GM23248 (cell line): ENCODE data around the gene PKHD1. TPM values are rescaled to one million over a fixed set of nuclear protein-coding genes. Genes with fewer than 3 reads are reported as not detected.

Experiments used
- DNase-seq: peaks from one replicate; pipeline ENCODE4 v3.0.0-alpha.2; 2015
- H2AFZ ChIP-seq: fragments of 200-600 bp; sonication (generic); 2 replicates; pipeline ENCODE4 v1.6.1; 2016; ENCODE audit warnings: antibody characterized with exemption
- H3F3A ChIP-seq: fragments of 200-600 bp; sonication (generic); 2 replicates; pipeline ENCODE4 v1.6.1; 2016; ENCODE audit warnings: mild to moderate bottlenecking, antibody characterized with exemption, mixed run types; ENCODE audit not compliant: insufficient read depth
- H3K27ac ChIP-seq: fragments of 200-600 bp; sonication (generic); 2 replicates; pipeline ENCODE4 v1.5.1; 2016; ENCODE audit warnings: mild to moderate bottlenecking
- H3K27me3 ChIP-seq: fragments of 200-600 bp; sonication (generic); replicated peaks from 2 replicates; pipeline ENCODE4 v1.6.1; 2016; ENCODE audit warnings: mild to moderate bottlenecking; ENCODE audit not compliant: insufficient read depth
- H3K36me3 ChIP-seq: fragments of 200-600 bp; sonication (generic); 2 replicates; pipeline ENCODE4 v1.6.1; 2016; ENCODE audit warnings: low read depth, mild to moderate bottlenecking
- H3K4me1 ChIP-seq: fragments of 200-600 bp; sonication (generic); 2 replicates; pipeline ENCODE4 v1.6.1; 2016; ENCODE audit warnings: mild to moderate bottlenecking; ENCODE audit not compliant: insufficient read depth
- H3K4me2 ChIP-seq: fragments of 200-600 bp; sonication (generic); one replicate; pipeline ENCODE4 v1.6.1; 2016; ENCODE audit warnings: mild to moderate bottlenecking; ENCODE audit not compliant: unreplicated experiment
- H3K4me3 ChIP-seq: fragments of 200-600 bp; sonication (generic); 2 replicates; pipeline ENCODE4 v1.5.1; 2016; ENCODE audit warnings: mild to moderate bottlenecking
- H3K79me2 ChIP-seq: fragments of 200-600 bp; sonication (generic); 2 replicates; pipeline ENCODE4 v1.6.1; 2016; ENCODE audit warnings: mild to moderate bottlenecking; ENCODE audit not compliant: insufficient read depth
- H3K9ac ChIP-seq: fragments of 200-600 bp; sonication (generic); 2 replicates; pipeline ENCODE4 v1.6.1; 2016; ENCODE audit warnings: mild to moderate bottlenecking
- H3K9me2 ChIP-seq: fragments of 200-600 bp; sonication (generic); 2 replicates; pipeline ENCODE4 v1.6.1; 2016; ENCODE audit warnings: mixed run types, mild to moderate bottlenecking, moderate library complexity; ENCODE audit not compliant: insufficient read depth
- H3K9me3 ChIP-seq: fragments of 200-600 bp; sonication (generic); one replicate; pipeline ENCODE4 v1.6.1; 2017; ENCODE audit warnings: low read depth
- H4K20me1 ChIP-seq: fragments of 200-600 bp; sonication (generic); 2 replicates; pipeline ENCODE4 v1.6.0; 2016; ENCODE audit not compliant: insufficient read depth
- EZH2 ChIP-seq: fragments of 200-600 bp; sonication (generic); IDR thresholded peaks from 2 replicates; pipeline ENCODE4 v1.6.1; 2018; ENCODE audit warnings: antibody characterized with exemption, mild to moderate bottlenecking; ENCODE audit not compliant: insufficient read depth, poor library complexity, severe bottlenecking
- EZH2phosphoT487 ChIP-seq: fragments of 200-600 bp; sonication (generic); IDR thresholded peaks from 2 replicates; pipeline ENCODE4 v1.6.1; 2018; ENCODE audit warnings: antibody characterized with exemption, moderate library complexity, mild to moderate bottlenecking, low read depth; ENCODE audit not compliant: insufficient read depth
- WGBS, 2 experiments: methylation state at CpG; one replicate each; pipeline ENCODE4 v1.1.6; 2015 to 2017; ENCODE audit warnings: low lambda C conversion rate in 2 of 2, low coverage in 1 of 2; ENCODE audit errors: missing lambda C conversion rate in 2 of 2; 5-methylcytosine and 5-hydroxymethylcytosine counted together
- in situ Hi-C: fragments of 300-500 bp; cut with MboI; formaldehyde crosslinking; loops from 2 replicates; pipeline ENCODE4 v1.15.0; 2020
- polyA plus RNA-seq: library from polyadenylated mRNA; unstranded; fragments of >200 nt; fragmentation: Nextera tagmentation; extraction: Ambion mirVana; gene quantifications from 2 replicates; pipeline ENCODE4 v1.2.1, GENCODE V29; 2016
- total RNA-seq: library from RNA; depleted of rRNA; stranded (reverse); fragments of >200 nt; shearing (Covaris generic); gene quantifications from 2 replicates; pipeline ENCODE4 v1.2.3, GENCODE V29; 2014

The PKHD1 gene
- total and polyA plus RNA-seq, 2 experiments from 2014 or later = not detected

- in situ Hi-C loops = no loop called here
- no peaks in the 10 kb centered on the region for H3K27me3 ChIP-seq
- no peak for TF ChIP-seq EZH2phosphoT487
- no peak for TF ChIP-seq EZH2
Observed at GRCh38 chr6:51891784-51892183, 195.6 kb downstream of the PKHD1 start.

GRCh38 chr6:51887859-51888258 lies 199.6 kb downstream of the PKHD1 start:
- Histone ChIP-seq H3K4me1 (no peaks in the 10 kb centered on the region), H3K9ac (no peak overlapping the region), H3K4me3 (no peak overlapping the region), H3F3A (no peaks in the 10 kb centered on the region), H2AFZ (no peak overlapping the region), H3K27me3 (no peaks in the 10 kb centered on the region), H3K79me2 (no peaks in the 10 kb centered on the region), H3K9me2 (no peaks in the 10 kb centered on the region), H3K9me3 (no peaks in the 10 kb centered on the region), H3K27ac (no peak overlapping the region), H4K20me1 (no peaks in the 10 kb centered on the region), H3K36me3 (no peaks in the 10 kb centered on the region), H3K4me2 (no peak overlapping the region)
- WGBS, 2 experiments = 0 to 4% methylated on average over 2 of the region's 2 CpGs
- TF ChIP-seq EZH2phosphoT487 (no peak), EZH2 (no peak)
- in situ Hi-C loops = no loop called here
- DNase-seq = no peak

More at GRCh38 chr6:51891784-51892183, 195.6 kb downstream of the PKHD1 start:
- Histone ChIP-seq H3K9ac (no peak overlapping the region), H3K9me3 (no peaks in the 10 kb centered on the region), H3K4me1 (no peaks in the 10 kb centered on the region), H3K27ac (no peak overlapping the region), H3K4me3 (no peak overlapping the region), H3K36me3 (no peaks in the 10 kb centered on the region), H4K20me1 (no peaks in the 10 kb centered on the region), H2AFZ (no peak overlapping the region), H3K79me2 (no peaks in the 10 kb centered on the region), H3K4me2 (no peak overlapping the region), H3F3A (no peaks in the 10 kb centered on the region), H3K9me2 (no peaks in the 10 kb centered on the region)
- DNase-seq = no peak
- 25 to 26% methylated on average over 4 of the region's 4 CpGs for WGBS, 2 experiments

GRCh38 chr6:51885957-51886356 lies 201.5 kb downstream of the PKHD1 start:
- Histone ChIP-seq H3K4me1 (no peaks in the 10 kb centered on the region), H4K20me1 (no peaks in the 10 kb centered on the region), H3K36me3 (no peaks in the 10 kb centered on the region), H3K79me2 (no peaks in the 10 kb centered on the region), H3K4me3 (no peak overlapping the region), H3K27ac (no peak overlapping the region), H3K27me3 (no peaks in the 10 kb centered on the region), H2AFZ (no peak overlapping the region), H3K9ac (no peak overlapping the region), H3K9me3 (no peaks in the 10 kb centered on the region), H3K4me2 (no peak overlapping the region), H3K9me2 (no peaks in the 10 kb centered on the region), H3F3A (no peaks in the 10 kb centered on the region)
- no peak for DNase-seq
- 2 to 14% methylated on average over 2 of the region's 2 CpGs for WGBS, 2 experiments
- in situ Hi-C loops = no loop called here
- TF ChIP-seq EZH2phosphoT487 = no peak
- TF ChIP-seq EZH2 = no peak

GRCh38 chr6:51868591-51869355 lies 218.6 kb downstream of the PKHD1 start:
- Histone ChIP-seq H3K9ac (no peak overlapping the region), H4K20me1 (no peaks in the 10 kb centered on the region), H2AFZ (no peak overlapping the region), H3K79me2 (no peaks in the 10 kb centered on the region), H3K4me2 (no peak overlapping the region), H3K27me3 (no peaks in the 10 kb centered on the region), H3K36me3 (no peaks in the 10 kb centered on the region), H3F3A (no peaks in the 10 kb centered on the region), H3K9me2 (no peaks in the 10 kb centered on the region), H3K27ac (no peak overlapping the region), H3K4me1 (no peaks in the 10 kb centered on the region), H3K9me3 (no peaks in the 10 kb centered on the region), H3K4me3 (no peak overlapping the region)
- in situ Hi-C loops = no loop called here
- TF ChIP-seq EZH2 = no peak
- no peak for DNase-seq
